ENCODE data around the gene SP2. TPM values are rescaled to one million over a fixed set of nuclear protein-coding genes. Genes with fewer than 3 reads are reported as not detected.

SP2 gene
- total and polyA plus RNA-seq, 7 donors = 6.2 to 16.1 (median 10.8) TPM

GRCh38 chr17:47927821-47928400 lies 31.9 kb downstream of the SP2 start:
- peaks cover 0 to 78% of the 10 kb centered on the region in 2 donors for H3K36me3 ChIP-seq (ENCODE audit: insufficient read depth in 1 of 2, low read depth in 1 of 2)
- no peaks in the 10 kb centered on the region for H3K9me3 ChIP-seq
- no peak overlapping the region for H3K4me3 ChIP-seq
- H3K27ac ChIP-seq = no peak overlapping the region
- no peaks in the 10 kb centered on the region for H3K27me3 ChIP-seq (ENCODE audit: insufficient read depth in 3 of 3, low read length in 2 of 3)
- DNase-seq (peak in 1 of 2 donors; percentile 50), ATAC-seq (no peak)
- H3K4me1 ChIP-seq = no peaks in the 10 kb centered on the region
- intact Hi-C loops (cut with DNase I) = no loop called here
- WGBS, 3 donors = 92 to 94% (median 93%) methylated on average over 20 of the region's 20 CpGs
- no peak for TF ChIP-seq CTCF (IDR thresholded peaks at IDR 0.05)

GRCh38 chr17:47928415-47928814 lies 32.4 kb downstream of the SP2 start:
- 73 to 94% (median 79%) methylated on average over 2 of the region's 2 CpGs for WGBS, 3 donors
- ATAC-seq = no peak
- intact Hi-C loops (cut with DNase I) = no loop called here

GRCh38 chr17:47929218-47930000 lies 33.4 kb downstream of the SP2 start:
- H3K4me1 ChIP-seq = no peaks in the 10 kb centered on the region
- intact Hi-C loops (cut with DNase I) = no loop called here
- TF ChIP-seq CTCF (IDR thresholded peaks at IDR 0.05) = no peak
- H3K27me3 ChIP-seq (ENCODE audit: insufficient read depth in 3 of 3, low read length in 2 of 3) = no peaks in the 10 kb centered on the region
- no peak overlapping the region for H3K4me3 ChIP-seq
- DNase-seq (peak in 1 of 2 donors; percentile 62), ATAC-seq (peak in 2 of 4 donors; percentile 27 to 52)
- H3K9me3 ChIP-seq = no peaks in the 10 kb centered on the region
- WGBS, 3 donors = 52 to 68% (median 55%) methylated on average over 10 of the region's 10 CpGs
- H3K36me3 ChIP-seq (ENCODE audit: insufficient read depth in 1 of 2, low read depth in 1 of 2) = peaks cover 0 to 63% of the 10 kb centered on the region in 2 donors
- no peak overlapping the region for H3K27ac ChIP-seq

More at GRCh38 chr17:47928415-47928814, 32.4 kb downstream of the SP2 start:
- Histone ChIP-seq H3K27ac (no peak overlapping the region), H3K27me3 (ENCODE audit: insufficient read depth in 3 of 3, low read length in 2 of 3) (no peaks in the 10 kb centered on the region), H3K9me3 (no peaks in the 10 kb centered on the region), H3K4me1 (no peaks in the 10 kb centered on the region), H3K36me3 (ENCODE audit: insufficient read depth in 1 of 2, low read depth in 1 of 2) (peaks cover 0 to 73% of the 10 kb centered on the region in 2 donors), H3K4me3 (no peak overlapping the region)
- no peak for DNase-seq
- no peak for TF ChIP-seq CTCF (IDR thresholded peaks at IDR 0.05)

GRCh38 chr17:47931848-47932247 lies 35.8 kb downstream of the SP2 start:
- no peak overlapping the region for H3K27ac ChIP-seq
- DNase-seq (no peak), ATAC-seq (no peak)
- H3K4me1 ChIP-seq = no peaks in the 10 kb centered on the region
- no peak for TF ChIP-seq CTCF (IDR thresholded peaks at IDR 0.05)
- no peaks in the 10 kb centered on the region for H3K27me3 ChIP-seq (ENCODE audit: insufficient read depth in 3 of 3, low read length in 2 of 3)
- intact Hi-C loops (cut with DNase I) = no loop called here
- H3K4me3 ChIP-seq = no peak overlapping the region
- H3K36me3 ChIP-seq (ENCODE audit: insufficient read depth in 1 of 2, low read depth in 1 of 2) = peaks cover 0 to 38% of the 10 kb centered on the region in 2 donors
- H3K9me3 ChIP-seq = no peaks in the 10 kb centered on the region
- WGBS, 3 donors = 83 to 89% (median 87%) methylated on average over 4 of the region's 4 CpGs

Measured in psoas muscle (tissue), 8 donors.